CD4-positive, alpha-beta T cell (primary cell): ENCODE results near the gene INPP1. TPM values are rescaled to one million over a fixed set of nuclear protein-coding genes. Genes with fewer than 3 reads are reported as not detected.

Experiments used
- ATAC-seq: fragments of 200-7000 bp; cut with Tn5 transposase; one replicate; pipeline ENCODE4 v1.10.0; 2022; ENCODE audit warnings: mild to moderate bottlenecking; ENCODE audit not compliant: poor library complexity
- CTCF ChIA-PET: fragments of 350-600 bp; sonication (Branson Sonifier 250); formaldehyde crosslinking; loops from one replicate; lab custom pipeline; 2021; ENCODE audit warnings: antibody characterized with exemption, inconsistent platforms; lab: Charles Lee
- POLR2A ChIA-PET: fragments of 350-600 bp; sonication (Branson Sonifier 250); formaldehyde crosslinking; loops from one replicate; lab custom pipeline; 2021; ENCODE audit warnings: antibody characterized with exemption, inconsistent platforms; lab: Charles Lee
- DNase-seq, 14 experiments: peaks; one replicate each; pipeline ENCODE4 v3.0.0-alpha.2; 2013 to 2020; ENCODE audit warnings: mixed read lengths in 2 of 14
- H3K27ac ChIP-seq, 2 donors: one replicate each; pipeline versions ENCODE4 v1.5.1 to v1.7.0; 2013; ENCODE audit warnings: low read length in 2 of 2, low read depth in 1 of 2, mild to moderate bottlenecking in 1 of 2
- H3K27me3 ChIP-seq, 2 experiments: 1 replicate in 1 of 2; 2 replicates in 1 of 2; pipeline versions ENCODE4 v1.6.1 to v1.7.0; 2013; ENCODE audit warnings: low read length in 2 of 2, control low read depth in 1 of 2, mild to moderate bottlenecking in 1 of 2, moderate library complexity in 1 of 2; ENCODE audit not compliant: insufficient read depth in 2 of 2, control insufficient read depth in 1 of 2
- H3K36me3 ChIP-seq: one replicate; pipeline ENCODE4 v1.6.1; 2013; ENCODE audit warnings: low read length, control low read depth; ENCODE audit not compliant: insufficient read depth
- H3K4me1 ChIP-seq: one replicate; pipeline ENCODE4 v1.6.1; 2013; ENCODE audit warnings: low read length, control low read depth; ENCODE audit not compliant: insufficient read depth
- H3K4me3 ChIP-seq: one replicate; pipeline ENCODE4 v1.5.1; 2013; ENCODE audit warnings: mild to moderate bottlenecking, low read length, moderate library complexity
- H3K9me3 ChIP-seq, 2 experiments: 1 replicate in 1 of 2; 2 replicates in 1 of 2; pipeline versions ENCODE4 v1.6.1 to v1.7.0; 2013; ENCODE audit warnings: low read length in 2 of 2, mild to moderate bottlenecking in 2 of 2, control low read depth in 1 of 2, moderate library complexity in 1 of 2; ENCODE audit not compliant: control insufficient read depth in 1 of 2, insufficient read depth in 1 of 2
- H3K27ac Mint-ChIP-seq: one replicate; pipeline ENCODE4 v1.8.0; 2020; ENCODE audit warnings: mixed read lengths
- H3K27me3 Mint-ChIP-seq: one replicate; pipeline ENCODE4 v1.8.0; 2021; ENCODE audit warnings: mixed read lengths
- H3K36me3 Mint-ChIP-seq: one replicate; pipeline ENCODE4 v1.8.0; 2021; ENCODE audit warnings: low read depth, mixed read lengths
- H3K4me1 Mint-ChIP-seq: one replicate; pipeline ENCODE4 v1.8.0; 2021; ENCODE audit warnings: low read depth, mixed read lengths
- H3K4me3 Mint-ChIP-seq: one replicate; pipeline ENCODE4 v1.8.0; 2020; ENCODE audit warnings: mild to moderate bottlenecking, mixed read lengths
- H3K9me3 Mint-ChIP-seq: one replicate; pipeline ENCODE4 v1.8.0; 2020; ENCODE audit warnings: mixed read lengths
- CTCF ChIP-seq: fragments of 200-600 bp; IDR thresholded peaks from one replicate; pipeline ENCODE4 v1.8.0; 2022; ENCODE audit warnings: antibody characterized with exemption, mild to moderate bottlenecking
- intact Hi-C, 2 experiments: fragments of 100-400 bp; cut with DNase I in 1 of 2; cut with micrococcal nuclease in 1 of 2; formaldehyde crosslinking; loops; one replicate each; pipeline versions ENCODE4 v1.15.1 to v1.9.0; 2023 to 2025; cut with DNase I, micrococcal nuclease
- total RNA-seq, 174 experiments: library from RNA in 2 of 174; stranded (reverse) in 2 of 174; gene quantifications; one replicate each; pipeline ENCODE4 v1.2.3 and lab custom pipeline; 2021 to 2026

The INPP1 gene
- total RNA-seq, 2 experiments from 2014 or later, result 2.0 to 2.7 TPM

- H3K4me3 ChIP-seq, result no peak overlapping the region
- no peak overlapping the region for H3K27ac Mint-ChIP-seq
- no peaks in the 10 kb centered on the region for H3K27me3 Mint-ChIP-seq
- H3K4me1 Mint-ChIP-seq, result peaks cover 15% of the 10 kb centered on the region
- no peaks in the 10 kb centered on the region for H3K4me1 ChIP-seq
- H3K27me3 ChIP-seq, result no peaks in the 10 kb centered on the region
- H3K36me3 ChIP-seq, result peaks cover 15% of the 10 kb centered on the region
- peaks cover 5% of the 10 kb centered on the region for H3K9me3 Mint-ChIP-seq
- ATAC-seq (no peak), DNase-seq (no peak)
- no peak overlapping the region for H3K27ac ChIP-seq
- ChIA-PET POLR2A (interaction anchor here (0.6 kb wide), 1 partner anchor 400 kb away, joined by 3 read pairs; no protein-coding TSS in a partner anchor), CTCF (no interaction called here)
- H3K9me3 ChIP-seq, result no peaks in the 10 kb centered on the region
- H3K4me3 Mint-ChIP-seq, result no peak overlapping the region
- TF ChIP-seq CTCF, result no peak
- intact Hi-C loops, result no loop called here
- H3K36me3 Mint-ChIP-seq, result peaks cover 85% of the 10 kb centered on the region
These were observed 41.3 kb upstream of the INPP1 start for GRCh38 chr2:190302052-190302451.

GRCh38 chr2:190303647-190304046 lies 39.7 kb upstream of the INPP1 start:
- CTCF ChIA-PET, result no interaction called here
- intact Hi-C loops, result no loop called here
- Mint-ChIP-seq H3K27ac (no peak overlapping the region), H3K4me3 (no peak overlapping the region), H3K4me1 (peaks cover 15% of the 10 kb centered on the region), H3K27me3 (no peaks in the 10 kb centered on the region), H3K36me3 (peaks cover 85% of the 10 kb centered on the region), H3K9me3 (peaks cover 5% of the 10 kb centered on the region)
- Histone ChIP-seq H3K4me1 (no peaks in the 10 kb centered on the region), H3K27ac (no peak overlapping the region), H3K27me3 (no peaks in the 10 kb centered on the region), H3K36me3 (peaks cover 15% of the 10 kb centered on the region), H3K9me3 (no peaks in the 10 kb centered on the region), H3K4me3 (no peak overlapping the region)
- DNase-seq (no peak), ATAC-seq (no peak)
- TF ChIP-seq CTCF, result no peak
- POLR2A ChIA-PET, result no interaction called here

GRCh38 chr2:190304404-190304803 lies 39.0 kb upstream of the INPP1 start:
- Mint-ChIP-seq H3K4me1 (peaks cover 15% of the 10 kb centered on the region), H3K9me3 (peaks cover 5% of the 10 kb centered on the region), H3K27ac (no peak overlapping the region), H3K4me3 (no peak overlapping the region), H3K36me3 (peaks cover 87% of the 10 kb centered on the region), H3K27me3 (no peaks in the 10 kb centered on the region)
- intact Hi-C loops, result no loop called here
- Histone ChIP-seq H3K36me3 (peaks cover 15% of the 10 kb centered on the region), H3K4me1 (no peaks in the 10 kb centered on the region), H3K4me3 (no peak overlapping the region), H3K27me3 (no peaks in the 10 kb centered on the region), H3K9me3 (no peaks in the 10 kb centered on the region), H3K27ac (no peak overlapping the region)
- DNase-seq (no peak), ATAC-seq (no peak)
- TF ChIP-seq CTCF, result no peak
- POLR2A ChIA-PET, result no interaction called here
- CTCF ChIA-PET, result no interaction called here
